GM19023 (cell line): ENCODE data around the gene MGAT2.
"Not testable (repeated sequence)": the region's sequence is repeated elsewhere in the genome, so short reads cannot be mapped to it uniquely, and the experiment has no call there.

Source experiments
- ATAC-seq: cut with Tn5 transposase; IDR thresholded peaks from one replicate; pipeline ENCODE4 v1.9.1; 2021; ENCODE audit warnings: mild to moderate bottlenecking, moderate library complexity; ENCODE audit not compliant: unreplicated experiment

MGAT2 gene

GRCh38 chr14:49620182-49621113, at the start of gene MGAT2, which contains the start of gene RPL36AL:
MGAT2 (plus strand) TSS chr14:49620799; CDS start chr14:49621269, 470 bp downstream.
RPL36AL (minus strand) TSS chr14:49620626; CDS start chr14:49619104, 1,522 bp downstream.
- ATAC-seq, result peak; percentile 96

GRCh38 chr14:49574038-49574437, 46.6 kb upstream of the MGAT2 start:
- no peak for ATAC-seq

GRCh38 chr14:49578141-49578540, 42.5 kb upstream of the MGAT2 start:
- no peak for ATAC-seq

GRCh38 chr14:49579841-49580240, 40.8 kb upstream of the MGAT2 start:
- no peak for ATAC-seq

- no peak for ATAC-seq
Measured at GRCh38 chr14:49581209-49582112, 39.1 kb upstream of the MGAT2 start.

- ATAC-seq, result no peak
Measured at GRCh38 chr14:49582113-49582977, 38.3 kb upstream of the MGAT2 start.

GRCh38 chr14:49583629-49584028, 37.0 kb upstream of the MGAT2 start:
- ATAC-seq, result no peak

GRCh38 chr14:49584058-49584457, 36.5 kb upstream of the MGAT2 start:
- no peak for ATAC-seq

- not testable (repeated sequence) for ATAC-seq
Measured at GRCh38 chr14:49584981-49585640, 35.5 kb upstream of the MGAT2 start.

- peak; percentile 85 for ATAC-seq
Measured at GRCh38 chr14:49585803-49586672, 34.6 kb upstream of the MGAT2 start, which contains the start of gene RPS29. RPS29 (minus strand) TSS chr14:49586380; CDS start chr14:49586346, 34 bp downstream.

GRCh38 chr14:49586673-49587460, 33.7 kb upstream of the MGAT2 start:
- ATAC-seq, result peak; percentile 21

GRCh38 chr14:49589387-49589786, 31.2 kb upstream of the MGAT2 start:
- no peak for ATAC-seq

GRCh38 chr14:49593016-49593415, 27.6 kb upstream of the MGAT2 start:
- no peak for ATAC-seq

GRCh38 chr14:49594347-49595091, 26.1 kb upstream of the MGAT2 start:
- ATAC-seq, result peak; percentile 20

- peak; percentile 0 for ATAC-seq
Measured at GRCh38 chr14:49598189-49598484, 22.5 kb upstream of the MGAT2 start.

- peak; percentile 62 for ATAC-seq
Measured at GRCh38 chr14:49598485-49599300, 21.9 kb upstream of the MGAT2 start, which contains the start of gene LRR1. LRR1 (plus strand) TSS chr14:49598940; CDS start chr14:49599021, 81 bp downstream.

- no peak for ATAC-seq
Measured at GRCh38 chr14:49607583-49607982, 13.0 kb upstream of the MGAT2 start.
